GM23338 (cell line): Measurements from ENCODE around the gene GABARAP. TPM values are rescaled to one million over a fixed set of nuclear protein-coding genes. Genes with fewer than 3 reads are reported as not detected.

Source experiments
- ATAC-seq: fragments of 200-7000 bp; cut with Tn5 transposase; 3 replicates; pipeline ENCODE4 v1.9.1; 2020
- DNase-seq: peaks from one replicate; pipeline ENCODE4 v3.0.0-alpha.2; 2015; ENCODE audit warnings: low spot score
- H2AFZ ChIP-seq: fragments of 200-600 bp; sonication (generic); 2 replicates; pipeline ENCODE4 v1.8.0; 2016; ENCODE audit warnings: antibody characterized with exemption, mild to moderate bottlenecking, moderate library complexity
- H3F3A ChIP-seq: fragments of 200-600 bp; sonication (generic); replicated peaks from 2 replicates; pipeline ENCODE4 v1.8.0; 2017; ENCODE audit warnings: antibody characterized with exemption, mixed run types, low read depth
- H3K27ac ChIP-seq: fragments of 200-600 bp; sonication (generic); 2 replicates; pipeline ENCODE4 v1.6.1; 2016; ENCODE audit warnings: low read depth
- H3K27me3 ChIP-seq: fragments of 200-600 bp; sonication (generic); 2 replicates; pipeline ENCODE4 v1.8.0; 2016; ENCODE audit warnings: mild to moderate bottlenecking, mixed run types, moderate library complexity; ENCODE audit not compliant: insufficient read depth
- H3K36me3 ChIP-seq: fragments of 200-600 bp; sonication (generic); 2 replicates; pipeline ENCODE4 v1.8.0; 2016; ENCODE audit warnings: mild to moderate bottlenecking; ENCODE audit not compliant: insufficient read depth
- H3K4me1 ChIP-seq: fragments of 200-600 bp; sonication (generic); 2 replicates; pipeline ENCODE4 v1.8.0; 2016; ENCODE audit warnings: mild to moderate bottlenecking, moderate library complexity; ENCODE audit not compliant: insufficient read depth
- H3K4me2 ChIP-seq: fragments of 200-600 bp; sonication (generic); 2 replicates; pipeline ENCODE4 v1.7.1; 2017; ENCODE audit warnings: mixed run types
- H3K4me3 ChIP-seq: fragments of 200-600 bp; sonication (generic); 2 replicates; pipeline ENCODE4 v1.6.1; 2016; ENCODE audit warnings: mixed run types
- H3K79me2 ChIP-seq: fragments of 200-600 bp; sonication (generic); replicated peaks from 2 replicates; pipeline ENCODE4 v1.8.0; 2017; ENCODE audit warnings: mild to moderate bottlenecking; ENCODE audit not compliant: insufficient read depth
- H3K9me2 ChIP-seq: fragments of 200-600 bp; sonication (generic); 2 replicates; pipeline ENCODE4 v1.8.0; 2017; ENCODE audit not compliant: insufficient read depth
- H4K20me1 ChIP-seq: fragments of 200-600 bp; sonication (generic); replicated peaks from 2 replicates; pipeline ENCODE4 v1.8.0; 2017; ENCODE audit warnings: mild to moderate bottlenecking; ENCODE audit not compliant: insufficient read depth
- H3K27ac Mint-ChIP-seq: 2 replicates; pipeline ENCODE4 v1.8.0; 2020; ENCODE audit warnings: inconsistent platforms, mild to moderate bottlenecking, moderate library complexity, mixed read lengths
- H3K27me3 Mint-ChIP-seq: 3 replicates; pipeline ENCODE4 v1.8.0; 2022; ENCODE audit warnings: low read depth, mild to moderate bottlenecking, moderate library complexity, mixed read lengths, inconsistent platforms; ENCODE audit not compliant: insufficient read depth, poor library complexity
- H3K36me3 Mint-ChIP-seq: 3 replicates; pipeline ENCODE4 v1.8.0; 2021; ENCODE audit warnings: low read depth, mild to moderate bottlenecking, inconsistent platforms, moderate library complexity, mixed read lengths
- H3K4me1 Mint-ChIP-seq: 3 replicates; pipeline ENCODE4 v1.8.0; 2020; ENCODE audit warnings: mild to moderate bottlenecking, inconsistent platforms, mixed read lengths
- H3K4me3 Mint-ChIP-seq: 3 replicates; pipeline ENCODE4 v1.8.0; 2021; ENCODE audit warnings: moderate library complexity, mild to moderate bottlenecking, inconsistent platforms, mixed read lengths
- H3K9me3 Mint-ChIP-seq: 3 replicates; pipeline ENCODE4 v1.8.0; 2020; ENCODE audit warnings: moderate library complexity, mild to moderate bottlenecking, inconsistent platforms, mixed read lengths
- CTCF ChIP-seq, 2 experiments: fragments of 200-600 bp in 1 of 2; sonication (generic) in 1 of 2; conservative IDR thresholded peaks; 2 replicates each; pipeline versions ENCODE4 v1.5.1 to v1.6.1; 2016 to 2017; ENCODE audit warnings: antibody characterized with exemption in 2 of 2, low read depth in 2 of 2, mild to moderate bottlenecking in 2 of 2, moderate library complexity in 1 of 2
- ETS1 ChIP-seq: IDR thresholded peaks from 2 replicates; pipeline ENCODE4 v1.6.1; 2016; ENCODE audit warnings: antibody characterized with exemption
- EZH2 ChIP-seq: fragments of 200-600 bp; sonication (generic); IDR thresholded peaks from one replicate; pipeline ENCODE4 v1.8.0; 2017; ENCODE audit warnings: antibody characterized with exemption, mild to moderate bottlenecking, low read depth; ENCODE audit not compliant: unreplicated experiment
- JUNB ChIP-seq: IDR thresholded peaks from one replicate; pipeline ENCODE4 v1.6.1; 2016; ENCODE audit warnings: antibody characterized with exemption; ENCODE audit not compliant: unreplicated experiment
- NANOG ChIP-seq: IDR thresholded peaks from 2 replicates; pipeline ENCODE4 v1.6.1; 2016; ENCODE audit warnings: antibody characterized with exemption, borderline replicate concordance
- POLR2AphosphoS5 ChIP-seq: IDR thresholded peaks from 2 replicates; pipeline ENCODE4 v1.6.1; 2016; ENCODE audit warnings: antibody characterized with exemption, low read depth
- REST ChIP-seq: IDR thresholded peaks from one replicate; pipeline ENCODE4 v1.6.1; 2018; ENCODE audit warnings: antibody characterized with exemption; ENCODE audit not compliant: unreplicated experiment
- STAT1 ChIP-seq: IDR thresholded peaks from one replicate; pipeline ENCODE4 v1.6.1; 2016; ENCODE audit warnings: antibody characterized with exemption; ENCODE audit not compliant: unreplicated experiment
- ZNF114 ChIP-seq: fragments of 250-450 bp; sonication (Bioruptor Pico); IDR thresholded peaks from 2 replicates; pipeline ENCODE4 v1.5.0; 2020; ENCODE audit warnings: mild to moderate bottlenecking, moderate library complexity
- ZNF331 ChIP-seq: fragments of 250-450 bp; sonication (Bioruptor Pico); IDR thresholded peaks from 2 replicates; pipeline ENCODE4 v1.5.0; 2020; ENCODE audit warnings: low read depth, mild to moderate bottlenecking, moderate library complexity
- polyA plus RNA-seq: library from polyadenylated mRNA; unstranded; fragments of >200 nt; fragmentation: Nextera tagmentation; extraction: Ambion mirVana; gene quantifications from 2 replicates; pipeline ENCODE4 v1.2.1, GENCODE V29; 2016
- total RNA-seq: library from RNA; depleted of rRNA; stranded (reverse); fragments of >200 nt; shearing (Covaris generic); gene quantifications from 2 replicates; pipeline ENCODE4 v1.2.3, GENCODE V29; 2014

GABARAP gene
- total and polyA plus RNA-seq, 2 experiments from 2014 or later = 128 to 520 TPM

GRCh38 chr17:7204828-7205461 lies 37.3 kb downstream of the GABARAP start (continued):
- TF ChIP-seq CTCF (conservative IDR thresholded peaks at IDR 0.05; ENCODE audit: low read depth in 2 of 2) (no peak), ETS1 (no peak), STAT1 (no peak), REST (no peak), JUNB (no peak), ZNF114 (CRISPR knock-in tag) (no peak), EZH2 (no peak), ZNF331 (no peak), NANOG (no peak), POLR2AphosphoS5 (peak; percentile 42; the same call in 1 of the 2 replicates)

GRCh38 chr17:7204336-7204735 lies 37.9 kb downstream of the GABARAP start:
- DNase-seq = no peak
- Histone ChIP-seq H3K27me3 (no peaks in the 10 kb centered on the region), H4K20me1 (peaks cover 10% of the 10 kb centered on the region), H3K27ac (peak overlapping the region; percentile 70), H3K79me2 (peaks cover 23% of the 10 kb centered on the region), H3K9me2 (no peaks in the 10 kb centered on the region), H3K4me2 (peak overlapping the region; percentile 89), H3F3A (peaks cover 20% of the 10 kb centered on the region), H2AFZ (no peak overlapping the region), H3K36me3 (peaks cover 15% of the 10 kb centered on the region), H3K4me1 (peaks cover 25% of the 10 kb centered on the region), H3K4me3 (peak overlapping the region; percentile 55)
- H3K4me1 Mint-ChIP-seq = peaks cover 43% of the 10 kb centered on the region
- no peak for ATAC-seq
- peaks cover 10% of the 10 kb centered on the region for H3K27me3 Mint-ChIP-seq
- TF ChIP-seq JUNB (no peak), ETS1 (no peak)
- H3K27ac Mint-ChIP-seq = peak overlapping the region; percentile 91; the same call in 1 of the 2 replicates
- peaks cover 40% of the 10 kb centered on the region for H3K36me3 Mint-ChIP-seq
- H3K9me3 Mint-ChIP-seq = no peaks in the 10 kb centered on the region; the same call in 2 of the 3 replicates
- H3K4me3 Mint-ChIP-seq = peak overlapping the region; percentile 80
